Left cardiac atrium (tissue), 4 donors: Measurements from ENCODE around the gene SASH3. TPM values are rescaled to one million over a fixed set of nuclear protein-coding genes. Genes with fewer than 3 reads are reported as not detected.
A peak's percentile ranks its signal among the peaks of the same experiment; 100 is the strongest.

Experiments used
- ATAC-seq, 2 donors: fragments of 200-7000 bp; cut with Tn5 transposase; one replicate each; pipeline ENCODE4 v1.9.1; 2020; ENCODE audit warnings: mild to moderate bottlenecking in 2 of 2, moderate library complexity in 2 of 2
- DNase-seq: peaks from one replicate; pipeline ENCODE4 v3.0.0-alpha.2; 2020
- intact Hi-C, 2 donors: fragments of 100-400 bp; cut with DNase I; formaldehyde crosslinking; loops; one replicate each; pipeline versions ENCODE4 v1.14.1 to v1.15.1; 2022 to 2023
- total RNA-seq, 2 donors: library from RNA; stranded (reverse); fragmentation: NEBNext Ultra II Directional; extraction: Animal tissue kit (Norgen Biotek cat#: 25700); gene quantifications; one replicate each; pipeline ENCODE4 v1.2.1, GENCODE V29; 2021
- donor health status: DM: no; HTN: yes; CAD: no.
- donor health status: DM: no; HTN: yes; CAD: no; lungs with severe emphysema.
- donor health status: DM: yes; HTN: yes; CAD: no.
- donor health status: Dilated cardiomyopathy.

The SASH3 gene
- total RNA-seq, 2 donors from 2014 or later = 5.8 to 9.2 TPM

DNA sequence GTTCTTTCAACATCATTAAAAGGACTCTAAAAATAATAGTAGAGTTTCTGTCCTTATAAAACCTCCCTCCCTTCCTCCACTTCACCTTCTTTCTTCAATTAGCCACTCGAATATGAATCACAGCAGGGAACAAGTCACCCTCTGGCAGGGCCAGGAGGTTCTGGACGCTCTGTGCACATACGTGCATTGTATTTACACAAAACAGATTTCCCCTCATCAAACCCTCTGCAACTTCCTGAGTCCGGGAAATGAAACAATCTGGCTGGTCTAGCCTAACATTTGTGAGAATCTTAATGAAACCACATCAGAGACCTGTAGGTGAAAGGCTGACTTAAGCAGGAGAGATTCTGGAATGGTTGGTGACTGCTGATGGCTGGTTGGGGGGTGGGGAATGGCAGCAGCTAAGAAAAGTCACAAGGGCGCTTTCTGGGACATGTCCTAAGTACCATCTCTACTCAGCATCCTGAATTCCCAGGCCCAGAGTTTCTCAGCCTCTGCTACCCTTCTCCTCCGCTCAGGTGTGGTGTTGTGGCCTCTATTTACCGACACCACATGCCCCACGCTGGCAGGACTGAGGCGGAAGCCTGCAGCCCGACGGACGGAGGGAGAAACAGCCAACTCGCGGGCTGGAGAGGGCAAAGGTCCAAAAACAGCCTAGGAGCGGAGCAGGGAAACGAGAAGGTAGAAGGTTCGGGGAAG is 62.9 kb downstream of the SASH3 start:
- DNase-seq (peak; percentile 25), ATAC-seq (peak; percentile 20 to 46)

DNA sequence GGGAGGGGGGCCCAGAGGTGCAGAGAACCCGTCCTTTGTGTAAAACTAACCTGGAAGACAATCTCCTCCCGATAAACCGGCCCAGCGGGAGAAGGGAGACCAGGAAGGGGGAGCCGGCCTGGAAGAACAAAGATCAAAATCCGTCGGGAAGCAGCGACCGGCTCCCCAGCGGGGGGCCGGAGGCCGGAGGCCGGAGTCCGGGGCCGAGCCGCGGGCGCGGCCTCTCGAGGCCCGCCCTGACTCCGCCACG is 63.4 kb downstream of the SASH3 start:
- no peak for ATAC-seq
- intact Hi-C loops = no loop called here
- no peak for DNase-seq

More for the DNA sequence above, 62.9 kb downstream of the SASH3 start:
- intact Hi-C loops = no loop called here

DNA sequence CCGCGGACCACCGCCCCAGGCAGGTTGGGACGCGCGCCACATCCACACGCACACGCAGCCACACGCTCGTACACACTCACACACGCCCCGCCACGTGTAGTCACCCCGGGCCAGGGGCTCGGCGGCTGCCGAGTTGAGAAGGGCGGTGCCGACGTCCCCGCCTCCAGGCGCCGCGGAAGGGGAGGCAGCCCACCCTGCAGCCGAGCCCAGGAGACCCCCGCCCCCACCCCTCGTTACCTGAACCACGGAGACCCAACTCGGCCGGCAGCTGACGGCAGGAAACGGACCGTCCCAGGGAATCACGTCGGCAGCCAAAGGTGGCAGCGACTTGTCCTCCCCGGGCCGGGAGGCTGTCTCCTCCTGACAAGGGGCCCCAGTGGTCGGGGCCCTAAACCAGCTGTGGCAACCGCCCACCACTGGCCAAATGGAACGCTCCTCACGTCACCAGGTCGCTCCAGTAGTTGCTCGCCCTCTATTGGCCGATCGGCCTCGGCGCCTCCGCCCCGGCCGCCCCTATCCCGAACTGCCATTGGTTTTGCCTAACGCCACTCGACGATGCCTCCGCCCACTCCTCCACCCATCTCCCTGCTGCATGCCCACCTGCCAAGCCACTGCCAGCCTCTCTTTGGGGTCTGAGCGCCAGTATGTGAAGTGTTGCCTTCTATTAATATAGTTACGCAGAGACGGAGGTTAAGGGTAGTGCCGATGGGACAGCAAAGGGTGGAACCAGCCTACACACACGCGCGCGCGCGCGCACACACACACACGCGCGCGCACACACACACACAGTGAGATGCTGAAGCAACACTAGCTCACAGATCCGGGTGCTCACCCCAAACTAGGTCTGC is 63.9 kb downstream of the SASH3 start, which contains the start of gene ZDHHC9:
TSS of gene ZDHHC9 (minus strand) at position 428 of the 848 bp plus-strand sequence. CDS start 1,941 bp downstream, outside the sequence.
- DNase-seq (peak; percentile 88), ATAC-seq (peak; percentile 98 to 99)
- intact Hi-C loops = no loop called here

Other genes starting within 250 kb of the SASH3 start
- 10 to 100 TPM; 12.7 to 17.3 TPM for gene OCRL, start 239.7 kb upstream of the SASH3 start, total RNA-seq
- 10 to 100 TPM in 1 of 2 donors, 1 to 10 TPM in 1; 5.7 to 18.0 TPM for gene APLN, start 125.0 kb upstream of the SASH3 start, total RNA-seq
- gene XPNPEP2, start 41.0 kb upstream of the SASH3 start, total RNA-seq = 1 to 10 TPM; 2.0 to 2.5 TPM
- gene ZDHHC9, start 63.9 kb downstream of the SASH3 start, total RNA-seq = 10 to 100 TPM; 14.4 to 22.1 TPM
- gene UTP14A, start 126.2 kb downstream of the SASH3 start, total RNA-seq = 10 to 100 TPM in 1 of 2 donors, 1 to 10 TPM in 1; 7.7 to 13.7 TPM
- 10 to 100 TPM in 1 of 2 donors, 1 to 10 TPM in 1; 7.5 to 11.3 TPM for gene BCORL1, start 202.7 kb downstream of the SASH3 start, total RNA-seq